Measurements from ENCODE around the gene FSCN2. TPM values are rescaled to one million over a fixed set of nuclear protein-coding genes. Genes with fewer than 3 reads are reported as not detected.

Gene FSCN2
- total and polyA plus RNA-seq, 5 experiments from 2014 or later: 0.96 to 2.0 TPM; not detected in 3

DNA sequence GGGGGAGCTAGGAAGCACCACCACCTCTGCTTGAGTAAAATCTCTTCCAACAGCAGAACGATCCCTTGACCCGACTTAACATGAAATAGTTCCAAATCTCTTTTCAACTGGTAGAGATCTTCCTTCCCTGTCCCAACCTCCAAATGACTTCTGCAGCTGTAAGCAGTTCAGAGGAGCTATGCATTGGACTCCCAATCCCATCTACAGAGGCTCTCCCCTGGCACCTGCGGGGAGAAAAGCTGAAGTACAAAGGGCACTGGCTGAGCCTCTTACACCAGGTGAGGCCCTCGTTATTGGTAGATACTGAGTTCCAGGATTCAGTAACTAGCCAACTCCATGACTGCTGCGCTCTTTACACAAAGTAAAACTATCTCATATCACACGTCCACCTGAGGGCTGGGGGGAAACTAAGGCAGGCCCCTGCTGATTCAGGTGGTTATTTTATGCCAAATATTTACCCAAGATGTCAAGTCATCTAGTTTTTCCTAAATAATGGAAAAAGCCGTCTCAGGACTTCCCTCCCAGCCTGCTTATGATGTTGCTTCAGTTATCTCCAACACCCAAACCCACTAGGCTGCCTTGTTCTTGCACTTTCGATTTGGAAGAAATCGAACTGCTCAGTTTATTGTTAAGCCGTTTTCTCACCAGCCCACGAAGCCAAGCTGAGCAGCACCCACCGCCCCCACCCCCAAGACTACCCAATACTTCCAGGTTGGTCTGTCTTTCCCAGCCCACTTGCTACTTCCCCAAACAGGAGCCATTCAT lies 18.8 kb upstream of the FSCN2 start:
- peak overlapping the region; percentile 95 to 100 (median 97) for H3K4me3 Mint-ChIP-seq
- DNase-seq: peak in 3 of 10 donors; percentile 17 to 57 (median 46)
- peak overlapping the region; percentile 92 to 99 (median 97) for H3K27ac Mint-ChIP-seq
- H3K27me3 Mint-ChIP-seq: no peaks in the 10 kb centered on the region
- POLR2A ChIA-PET: interaction anchor here (0.7 to 10.9 kb wide), 9 partner anchors 10 to 258 kb away, joined by 3 to 176 read pairs (median 5); partner anchors contain the start of genes FAAP100 and SLC38A10
- peaks cover 26 to 48% (median 33%) of the 10 kb centered on the region in 3 donors for H3K36me3 Mint-ChIP-seq
- peaks cover 26 to 51% (median 41%) of the 10 kb centered on the region in 4 donors for H3K4me1 Mint-ChIP-seq
- peak in 1 of 2 donors; percentile 5 for ATAC-seq
- peaks cover 0 to 2% (median 0%) of the 10 kb centered on the region in 9 donors for H3K9me3 Mint-ChIP-seq

DNA sequence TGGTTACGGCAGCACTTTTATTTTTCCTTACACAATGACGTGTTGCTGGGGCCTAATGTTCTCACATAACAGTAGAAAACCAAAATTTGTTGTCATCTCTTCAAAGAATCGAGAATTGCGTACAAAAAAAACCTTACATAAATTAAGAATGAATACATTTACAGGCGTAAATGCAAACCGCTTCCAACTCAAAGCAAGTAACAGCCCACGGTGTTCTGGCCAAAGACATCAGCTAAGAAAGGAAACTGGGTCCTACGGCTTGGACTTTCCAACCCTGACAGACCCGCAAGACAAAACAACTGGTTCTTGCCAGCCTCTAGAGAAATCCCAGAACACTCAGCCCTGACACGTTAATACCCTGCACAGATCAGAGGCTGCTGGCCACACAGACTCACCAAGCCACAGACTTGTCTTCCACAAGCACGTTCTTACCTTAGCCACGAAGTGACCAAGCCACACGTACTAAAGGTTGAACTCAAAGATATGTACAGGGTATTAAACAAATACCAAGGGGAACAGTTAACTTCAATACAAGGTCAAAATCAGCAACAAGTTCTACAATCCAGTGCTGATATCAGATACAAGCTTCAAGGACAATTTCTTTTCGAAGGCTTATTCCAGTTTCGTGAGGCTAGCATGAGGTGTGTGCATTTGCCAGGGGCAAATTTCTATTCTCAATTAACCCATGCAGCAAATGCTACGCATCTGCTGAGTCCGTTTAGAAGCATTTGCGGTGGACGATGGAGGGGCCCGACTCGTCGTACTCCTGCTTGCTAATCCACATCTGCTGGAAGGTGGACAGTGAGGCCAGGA lies 18.0 kb upstream of the FSCN2 start:
- H3K27me3 Mint-ChIP-seq: no peaks in the 10 kb centered on the region
- H3K9me3 Mint-ChIP-seq: peaks cover 0 to 2% (median 0%) of the 10 kb centered on the region in 9 donors
- peaks cover 26 to 52% (median 43%) of the 10 kb centered on the region in 4 donors for H3K4me1 Mint-ChIP-seq
- peak overlapping the region; percentile 95 to 100 (median 97) for H3K4me3 Mint-ChIP-seq
- H3K36me3 Mint-ChIP-seq: peaks cover 26 to 48% (median 33%) of the 10 kb centered on the region in 3 donors
- peak in 2 of 10 donors; percentile 48 to 52 for DNase-seq
- POLR2A ChIA-PET: interaction anchor here (0.5 to 10.9 kb wide), 17 partner anchors 8 to 728 kb away, joined by 3 to 176 read pairs (median 5); partner anchors contain the start of genes FAAP100, MRPL12, NDUFAF8 and SLC38A10
- no peak for ATAC-seq
- H3K27ac Mint-ChIP-seq: peak overlapping the region; percentile 92 to 99 (median 97)

DNA sequence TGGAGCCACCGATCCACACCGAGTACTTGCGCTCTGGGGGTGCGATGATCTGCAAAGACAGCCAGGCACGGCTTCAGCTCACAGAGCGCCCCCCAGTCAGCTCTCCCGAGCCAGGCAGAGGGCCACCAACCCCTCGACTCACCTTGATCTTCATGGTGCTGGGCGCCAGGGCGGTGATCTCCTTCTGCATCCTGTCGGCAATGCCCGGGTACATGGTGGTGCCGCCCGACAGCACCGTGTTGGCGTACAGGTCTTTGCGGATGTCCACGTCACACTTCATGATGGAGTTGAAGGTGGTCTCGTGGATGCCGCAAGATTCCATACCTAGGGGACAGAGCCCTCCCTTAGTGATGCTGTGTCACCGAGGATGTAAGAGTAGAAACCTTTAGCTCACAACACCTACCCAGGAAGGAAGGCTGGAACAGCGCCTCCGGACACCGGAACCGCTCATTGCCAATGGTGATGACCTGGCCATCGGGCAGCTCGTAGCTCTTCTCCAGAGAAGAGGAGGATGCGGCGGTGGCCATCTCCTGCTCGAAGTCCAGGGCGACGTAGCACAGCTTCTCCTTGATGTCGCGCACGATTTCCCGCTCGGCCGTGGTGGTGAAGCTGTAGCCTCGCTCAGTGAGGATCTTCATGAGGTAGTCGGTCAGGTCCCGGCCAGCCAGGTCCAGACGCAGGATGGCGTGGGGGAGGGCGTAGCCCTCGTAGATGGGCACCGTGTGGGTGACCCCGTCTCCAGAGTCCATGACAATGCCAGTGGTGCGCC lies 17.2 kb upstream of the FSCN2 start:
- peak in 1 of 2 donors; percentile 3 for ATAC-seq
- Mint-ChIP-seq H3K9me3 (peaks cover 0 to 2% (median 0%) of the 10 kb centered on the region in 9 donors), H3K27me3 (no peaks in the 10 kb centered on the region), H3K4me1 (peaks cover 26 to 59% (median 49%) of the 10 kb centered on the region in 4 donors), H3K36me3 (peaks cover 26 to 48% (median 33%) of the 10 kb centered on the region in 3 donors), H3K27ac (peak overlapping the region; percentile 92 to 99 (median 97)), H3K4me3 (peak overlapping the region; percentile 95 to 100 (median 97))
- POLR2A ChIA-PET: interaction anchor here (0.5 to 10.9 kb wide), 21 partner anchors 8 to 729 kb away, joined by 3 to 176 read pairs (median 4); partner anchors contain the start of genes ARL16, FAAP100, HGS and MRPL12
- DNase-seq: peak in 8 of 10 donors; percentile 23 to 82 (median 59)

DNA sequence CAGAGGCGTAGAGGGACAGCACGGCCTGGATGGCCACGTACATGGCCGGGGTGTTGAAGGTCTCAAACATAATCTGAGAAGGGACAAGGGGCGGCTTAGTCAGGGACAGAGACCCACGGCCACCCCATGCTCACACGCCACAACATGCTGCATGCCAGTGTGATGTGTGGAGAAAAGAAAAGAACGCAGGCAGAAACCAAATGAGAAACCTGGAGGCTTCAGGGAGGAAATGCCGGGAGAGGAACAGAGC lies 16.7 kb upstream of the FSCN2 start:
- ATAC-seq (no peak), DNase-seq (peak in 3 of 10 donors; percentile 33 to 43 (median 33))
- H3K9me3 Mint-ChIP-seq: peaks cover 0 to 2% (median 0%) of the 10 kb centered on the region in 9 donors
- H3K27ac Mint-ChIP-seq: peak overlapping the region; percentile 92 to 99 (median 97)
- no peaks in the 10 kb centered on the region for H3K27me3 Mint-ChIP-seq
- POLR2A ChIA-PET: interaction anchor here (0.7 to 10.9 kb wide), 22 partner anchors 8 to 1057 kb away, joined by 3 to 176 read pairs (median 4); partner anchors contain the start of genes ARHGDIA, ARL16, FAAP100 and HGS
- H3K36me3 Mint-ChIP-seq: peaks cover 26 to 48% (median 33%) of the 10 kb centered on the region in 3 donors
- peak overlapping the region; percentile 95 to 100 (median 97) for H3K4me3 Mint-ChIP-seq
- H3K4me1 Mint-ChIP-seq: peaks cover 26 to 64% (median 54%) of the 10 kb centered on the region in 4 donors

DNA sequence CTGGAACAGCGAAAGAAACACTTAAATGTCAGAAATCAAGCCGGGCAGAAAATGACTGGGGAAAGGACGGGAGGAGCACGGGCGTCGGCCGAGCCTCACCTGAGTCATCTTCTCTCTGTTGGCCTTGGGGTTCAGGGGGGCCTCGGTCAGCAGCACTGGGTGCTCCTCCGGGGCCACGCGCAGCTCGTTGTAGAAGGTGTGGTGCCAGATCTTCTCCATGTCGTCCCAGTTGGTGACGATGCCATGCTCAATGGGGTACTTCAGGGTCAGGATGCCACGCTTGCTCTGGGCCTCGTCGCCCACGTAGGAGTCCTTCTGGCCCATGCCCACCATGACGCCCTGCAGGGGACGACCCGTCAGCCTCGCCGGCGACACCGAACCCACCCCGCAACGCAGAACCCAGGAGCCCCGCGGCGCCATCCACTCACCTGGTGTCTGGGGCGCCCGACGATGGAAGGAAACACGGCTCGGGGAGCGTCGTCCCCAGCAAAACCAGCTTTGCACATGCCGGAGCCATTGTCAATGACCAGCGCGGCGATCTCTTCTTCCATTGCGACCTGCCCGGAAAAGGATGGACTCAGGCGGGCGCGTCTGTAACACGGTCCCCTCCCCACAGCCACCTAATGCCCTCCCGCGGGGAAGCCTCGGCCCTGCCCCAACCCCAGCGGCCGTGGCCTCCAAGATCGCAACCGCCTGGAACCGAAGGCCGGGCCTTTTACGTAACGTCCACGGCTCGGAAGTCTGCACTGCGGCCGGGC lies 16.2 kb upstream of the FSCN2 start:
- no peaks in the 10 kb centered on the region for H3K27me3 Mint-ChIP-seq

DNA sequence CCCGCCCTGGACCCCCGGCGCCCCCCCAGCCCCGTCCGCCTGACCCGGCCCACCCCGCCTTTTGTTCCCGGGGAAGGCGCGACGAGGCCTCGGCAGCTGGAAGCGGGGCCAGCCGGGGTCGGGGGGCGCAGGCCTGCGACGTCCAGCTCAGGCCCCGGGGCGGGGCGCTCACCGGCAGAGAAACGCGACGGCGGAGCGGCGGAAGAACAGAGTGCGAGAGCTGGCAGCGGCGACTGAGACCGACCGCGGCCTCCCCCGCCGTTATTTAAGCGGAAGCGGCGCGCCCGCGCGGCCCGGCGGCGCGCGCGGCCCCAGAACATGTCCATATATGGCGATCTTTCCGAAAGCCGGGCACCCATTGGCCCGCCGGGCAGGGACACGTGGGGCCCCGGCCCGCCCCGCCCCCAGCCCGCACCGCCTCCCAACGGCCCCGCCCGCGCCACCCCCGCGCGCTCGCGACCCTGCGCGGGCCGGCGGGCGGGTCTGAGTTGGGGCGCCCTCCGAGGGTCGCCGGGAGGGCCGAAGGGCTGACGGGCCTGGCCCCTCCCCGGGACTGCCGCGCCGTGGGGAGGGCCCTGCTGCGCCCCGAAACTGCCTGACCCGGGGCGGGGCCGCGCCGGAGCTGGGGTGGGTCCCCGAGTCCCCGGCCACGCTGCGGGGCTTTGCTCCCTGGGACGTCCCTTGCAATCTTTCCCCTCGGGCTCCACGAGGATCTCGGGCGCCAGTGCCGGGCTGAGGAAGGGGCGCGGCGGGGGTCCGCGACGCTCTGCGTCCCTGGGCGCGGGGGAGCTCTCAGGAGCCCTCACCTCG lies 15.4 kb upstream of the FSCN2 start, which contains the start of gene ACTG1:
Gene ACTG1, minus strand, starts transcription at position 238 of the 810 bp plus-strand sequence. CDS start 445 bp downstream, outside the sequence.
- peak within 1 kb of the TSS; percentile 95 to 100 (median 97) for H3K4me3 Mint-ChIP-seq
- peaks cover 28 to 65% (median 55%) of the 10 kb centered on the region in 4 donors for H3K4me1 Mint-ChIP-seq
- no peaks in the 10 kb centered on the region for H3K27me3 Mint-ChIP-seq
- ATAC-seq (peak; percentile 56 to 75), DNase-seq (peak; percentile 87 to 96 (median 90))
- POLR2A ChIA-PET: interaction anchor here (0.8 to 10.9 kb wide), 19 partner anchors 12 to 1058 kb away, joined by 3 to 176 read pairs (median 4); partner anchors contain the start of genes ARHGDIA, CEP131, FAAP100 and MRPL12
- peaks cover 0 to 2% (median 0%) of the 10 kb centered on the region in 9 donors for H3K9me3 Mint-ChIP-seq
- peak within 1 kb of the TSS; percentile 92 to 99 (median 97) for H3K27ac Mint-ChIP-seq
- H3K36me3 Mint-ChIP-seq: peaks cover 26 to 46% (median 33%) of the 10 kb centered on the region in 3 donors

More for the DNA sequence above, 16.2 kb upstream of the FSCN2 start:
- H3K9me3 Mint-ChIP-seq: peaks cover 0 to 2% (median 0%) of the 10 kb centered on the region in 9 donors
- ATAC-seq (peak in 1 of 2 donors; percentile 3), DNase-seq (peak in 6 of 10 donors; percentile 20 to 49 (median 37))
- H3K4me3 Mint-ChIP-seq: peak overlapping the region; percentile 95 to 100 (median 97)
- H3K36me3 Mint-ChIP-seq: peaks cover 26 to 48% (median 33%) of the 10 kb centered on the region in 3 donors
- H3K4me1 Mint-ChIP-seq: peaks cover 28 to 68% (median 57%) of the 10 kb centered on the region in 4 donors
- POLR2A ChIA-PET: interaction anchor here (0.7 to 10.9 kb wide), 21 partner anchors 12 to 1058 kb away, joined by 3 to 176 read pairs (median 4); partner anchors contain the start of genes ARHGDIA, ARL16, CEP131 and FAAP100
- peak overlapping the region; percentile 92 to 99 (median 97) for H3K27ac Mint-ChIP-seq

DNA sequence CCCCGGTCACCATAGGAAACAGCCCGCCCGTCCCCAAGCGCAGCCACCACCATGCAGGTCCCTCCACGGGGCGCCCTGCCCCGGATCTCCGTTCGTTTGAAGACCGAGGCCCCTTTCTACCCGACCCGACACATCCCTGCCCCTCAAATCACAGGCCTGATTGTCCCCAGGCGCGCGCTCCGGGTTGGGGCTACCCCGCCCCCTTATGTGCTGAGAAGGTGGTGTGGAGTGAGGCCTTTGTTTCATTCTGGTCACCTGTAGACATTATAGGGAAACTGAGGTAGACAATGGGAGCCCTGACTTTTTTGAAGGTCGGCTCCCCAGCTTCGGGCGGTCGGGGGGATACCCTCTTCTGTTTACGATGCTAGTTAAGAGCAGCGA lies 14.8 kb upstream of the FSCN2 start:
- H3K4me1 Mint-ChIP-seq: peaks cover 31 to 65% (median 57%) of the 10 kb centered on the region in 4 donors
- DNase-seq (peak in 9 of 10 donors; percentile 37 to 81 (median 62)), ATAC-seq (peak; percentile 36 to 37)
- POLR2A ChIA-PET: interaction anchor here (0.8 to 10.9 kb wide), 12 partner anchors 28 to 1059 kb away, joined by 3 to 176 read pairs (median 6); partner anchors contain the start of genes CEP131, FAAP100, MRPL12 and NDUFAF8
- peaks cover 26 to 40% (median 33%) of the 10 kb centered on the region in 3 donors for H3K36me3 Mint-ChIP-seq
- no peaks in the 10 kb centered on the region for H3K27me3 Mint-ChIP-seq
- peak overlapping the region; percentile 75 to 96 (median 91) for H3K27ac Mint-ChIP-seq
- peak overlapping the region; percentile 81 to 98 (median 88) for H3K4me3 Mint-ChIP-seq
- peaks cover 0 to 2% (median 0%) of the 10 kb centered on the region in 9 donors for H3K9me3 Mint-ChIP-seq

DNA sequence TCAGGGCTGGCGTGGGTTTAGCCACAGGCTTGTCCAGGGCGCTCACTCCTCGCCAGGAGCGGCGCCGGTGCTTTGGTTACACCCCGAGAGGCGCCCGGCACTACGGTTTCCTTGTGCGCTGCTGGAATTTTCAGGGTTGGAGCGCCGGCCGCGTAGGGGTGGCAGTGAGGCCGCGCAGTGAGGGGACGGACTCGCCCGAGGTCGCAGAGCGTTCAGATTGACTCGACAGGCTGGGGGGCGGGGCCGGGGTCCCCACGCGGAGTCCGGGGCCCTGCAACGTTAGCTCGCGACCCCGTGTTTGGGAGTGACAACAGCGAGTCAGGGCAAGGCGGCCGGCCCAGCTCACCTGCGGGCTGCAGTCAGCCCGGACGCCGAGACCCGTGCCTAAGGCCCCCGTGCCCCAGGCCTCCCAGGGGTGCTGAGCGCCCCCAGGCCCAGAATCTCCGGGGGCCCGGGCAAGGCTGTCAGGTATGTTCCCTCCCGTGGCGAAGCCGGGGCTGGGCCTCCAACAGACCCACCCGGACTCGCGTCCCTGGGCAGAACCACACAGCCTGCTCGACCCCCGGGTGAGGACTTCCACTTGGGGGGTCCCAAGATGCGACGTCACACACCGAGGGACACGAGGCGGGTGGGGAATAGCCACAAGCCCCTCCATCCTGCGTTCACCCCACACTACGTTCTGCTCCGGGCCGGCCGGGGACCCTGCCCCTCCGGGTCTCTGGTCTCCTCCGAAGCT lies 14.3 kb upstream of the FSCN2 start:
- H3K4me3 Mint-ChIP-seq: peak overlapping the region; percentile 81 to 98 (median 88)
- H3K36me3 Mint-ChIP-seq: peaks cover 26 to 34% (median 33%) of the 10 kb centered on the region in 3 donors
- peaks cover 0 to 2% (median 0%) of the 10 kb centered on the region in 9 donors for H3K9me3 Mint-ChIP-seq
- peaks cover 29 to 64% (median 52%) of the 10 kb centered on the region in 4 donors for H3K4me1 Mint-ChIP-seq
- ATAC-seq (peak; percentile 2 to 3), DNase-seq (peak in 6 of 10 donors; percentile 34 to 68 (median 44))
- peak overlapping the region; percentile 79 to 96 (median 91) for H3K27ac Mint-ChIP-seq
- H3K27me3 Mint-ChIP-seq: no peaks in the 10 kb centered on the region
- POLR2A ChIA-PET: interaction anchor here (0.8 to 10.9 kb wide), 10 partner anchors 16 to 935 kb away, joined by 3 to 176 read pairs (median 6); partner anchors contain the start of genes FAAP100, MRPL12, NDUFAF8 and SLC38A10

DNA sequence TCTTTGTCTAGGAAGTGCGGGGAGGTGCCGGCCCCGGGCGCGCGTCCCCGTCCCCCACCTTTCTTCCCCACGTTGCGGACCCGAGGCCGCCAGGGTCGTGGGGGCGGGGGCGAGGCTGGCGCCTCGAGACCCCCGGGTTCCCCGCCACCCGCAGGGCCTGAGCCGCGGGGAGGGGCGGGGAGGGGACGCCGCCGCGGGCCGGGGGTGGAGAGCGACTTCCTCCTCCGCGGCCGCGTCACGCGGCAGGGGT lies 13.8 kb upstream of the FSCN2 start:
- Mint-ChIP-seq H3K27me3 (no peaks in the 10 kb centered on the region), H3K4me1 (peaks cover 24 to 59% (median 47%) of the 10 kb centered on the region in 4 donors), H3K9me3 (peaks cover 0 to 2% (median 0%) of the 10 kb centered on the region in 9 donors), H3K36me3 (peaks cover 25 to 30% (median 28%) of the 10 kb centered on the region in 3 donors), H3K27ac (peak overlapping the region in 7 of 10 donors; percentile 52 to 94 (median 75)), H3K4me3 (peak overlapping the region; percentile 65 to 98 (median 84))
- POLR2A ChIA-PET: interaction anchor here (0.8 to 10.9 kb wide), 3 partner anchors 16 to 40 kb away, joined by 3 to 176 read pairs (median 140); partner anchors contain the start of gene FAAP100
- ATAC-seq: no peak
- peak in 1 of 10 donors; percentile 50 for DNase-seq
